HepG2 (cell line): Measurements from ENCODE around the gene CACNA1C. TPM values are rescaled to one million over a fixed set of nuclear protein-coding genes. Genes with fewer than 3 reads are reported as not detected.

Experiments
- ATAC-seq: fragments of 200-7000 bp; cut with Tn5 transposase; 3 replicates; pipeline ENCODE4 v1.9.1; 2020; ENCODE audit warnings: mild to moderate bottlenecking, moderate library complexity
- BruUV-seq: library from RNA; stranded (reverse); fragments of 400-500 nt; replicated peaks from 2 replicates; lab custom pipeline; 2021; lab: Mats Ljungman, UMichigan
- CTCF ChIA-PET: fragments of 300-600 bp; formaldehyde crosslinking; extraction: SDS; loops from one replicate; lab custom pipeline; 2021; ENCODE audit warnings: low total read pairs, inconsistent platforms, low intra/inter-chr PET ratio; lab: Yijun Ruan, JAX
- POLR2A ChIA-PET: fragments of 350-600 bp; sonication (Branson Sonifier 250); formaldehyde crosslinking; loops from one replicate; lab custom pipeline; 2020; ENCODE audit warnings: antibody characterized with exemption, inconsistent platforms; lab: Yijun Ruan, JAX
- DNase-seq: peaks from one replicate; pipeline ENCODE4 v3.0.0-alpha.2; 2015; ENCODE audit warnings: low spot score
- FAIRE-seq: peaks from 3 replicates; lab custom pipeline; 2011; peaks lifted over from hg19 to GRCh38; lab: Jason Lieb, UNC
- H2AFZ ChIP-seq: one replicate; pipeline ENCODE4 v1.6.1; 2011; ENCODE audit warnings: low read length, inconsistent platforms
- H3K27ac ChIP-seq: fragments of 300-600 bp; 3 replicates; pipeline ENCODE4 v1.8.0; 2011; ENCODE audit warnings: mixed run types, mild to moderate bottlenecking, mixed read lengths, low read length, inconsistent platforms; ENCODE audit not compliant: insufficient read depth; ENCODE audit errors: extremely low read length
- H3K27me3 ChIP-seq, 2 experiments: fragments of 200-600 bp in 1 of 2; 2 replicates in 1 of 2; 3 replicates in 1 of 2; pipeline versions ENCODE4 v1.6.0 to v1.8.0; 2011; ENCODE audit warnings: low read length in 2 of 2, mild to moderate bottlenecking in 2 of 2, moderate library complexity in 2 of 2, inconsistent platforms in 1 of 2; ENCODE audit not compliant: insufficient read depth in 2 of 2, control insufficient read depth in 1 of 2
- H3K36me3 ChIP-seq, 2 experiments: fragments of 200-600 bp in 1 of 2; replicated peaks in 1 of 2; 2 replicates in 1 of 2; 3 replicates in 1 of 2; pipeline versions ENCODE4 v1.5.1 to v1.8.0; 2011; ENCODE audit warnings: low read length in 2 of 2, inconsistent platforms in 1 of 2; ENCODE audit not compliant: insufficient read depth in 2 of 2, control insufficient read depth in 1 of 2
- H3K4me1 ChIP-seq: 2 replicates; pipeline ENCODE4 v1.5.1; 2012; ENCODE audit warnings: low read length, inconsistent platforms; ENCODE audit not compliant: insufficient read depth
- H3K4me2 ChIP-seq: 2 replicates; pipeline ENCODE4 v1.6.0; 2011; ENCODE audit warnings: low read depth, low read length, inconsistent platforms
- H3K4me3 ChIP-seq, 3 experiments: fragments of 200-600 bp in 1 of 3; sonication (generic), shearing (Covaris generic) in 1 of 3; replicated peaks in 1 of 3; 2 replicates each; pipeline ENCODE4 v1.5.1; 2011 to 2016; ENCODE audit warnings: low read length in 3 of 3, inconsistent platforms in 2 of 3, low read depth in 2 of 3, mild to moderate bottlenecking in 2 of 3, control low read depth in 1 of 3, mixed read lengths in 1 of 3; ENCODE audit not compliant: insufficient read depth in 1 of 3
- H3K79me2 ChIP-seq: one replicate; pipeline ENCODE4 v1.6.1; 2011; ENCODE audit warnings: low read length, inconsistent platforms; ENCODE audit not compliant: insufficient read depth
- H3K9ac ChIP-seq: 2 replicates; pipeline ENCODE4 v1.6.0; 2011; ENCODE audit warnings: mild to moderate bottlenecking, low read depth, low read length, inconsistent platforms; ENCODE audit not compliant: insufficient read depth
- H3K9me3 ChIP-seq: 2 replicates; pipeline ENCODE4 v1.5.1; 2012; ENCODE audit warnings: mild to moderate bottlenecking, low read length
- H4K20me1 ChIP-seq: 2 replicates; pipeline ENCODE4 v1.6.0; 2011; ENCODE audit warnings: inconsistent platforms, mild to moderate bottlenecking, low read length, moderate library complexity; ENCODE audit not compliant: insufficient read depth
- SNRNP70 ChIP-seq: fragments of 200-400 bp; formaldehyde crosslinking; IDR thresholded peaks from 2 replicates; pipeline ENCODE4 v1.6.1; 2017; ENCODE audit warnings: mild to moderate bottlenecking, low read depth, low read length, moderate library complexity
- ZFP41 ChIP-seq: sonication (generic); formaldehyde crosslinking; IDR thresholded peaks from 2 replicates; pipeline ENCODE4 v1.4.0; 2020; ENCODE audit warnings: mild to moderate bottlenecking, missing genetic modification reagents, borderline replicate concordance
- ZNF292 ChIP-seq: sonication (generic); formaldehyde crosslinking; IDR thresholded peaks from 2 replicates; pipeline ENCODE4 v1.8.1; 2022; ENCODE audit warnings: mild to moderate bottlenecking, low read depth, missing genetic modification reagents, borderline replicate concordance
- ZNF782 ChIP-seq: sonication (generic); formaldehyde crosslinking; IDR thresholded peaks from 2 replicates; pipeline ENCODE4 v1.4.0; 2020; ENCODE audit warnings: missing genetic modification reagents, mild to moderate bottlenecking, borderline replicate concordance
- ZNF841 ChIP-seq: sonication (generic); formaldehyde crosslinking; IDR thresholded peaks from 2 replicates; pipeline ENCODE4 v1.8.1; 2023; ENCODE audit warnings: missing genetic modification reagents, borderline replicate concordance
- WGBS: methylation state at CpG from one replicate; pipeline ENCODE4 v1.1.6; 2017; ENCODE audit warnings: low lambda C conversion rate; 5-methylcytosine and 5-hydroxymethylcytosine counted together
- in situ Hi-C: cut with HindIII; loops from 2 replicates; pipeline ENCODE4 v1.10.0; 2017; ENCODE audit warnings: low pct_unique_long_range_greater_than_20kb; ENCODE audit not compliant: extremely low pct_ligation_motif_present
- intact Hi-C: fragments of 100-400 bp; cut with micrococcal nuclease; formaldehyde crosslinking; loops from one replicate; pipeline ENCODE4 v1.10.0; 2022; ENCODE audit not compliant: unreplicated experiment
- polyA plus RNA-seq, 8 experiments: library from polyadenylated mRNA; depleted of rRNA in 3 of 8; stranded (reverse) in 7 of 8; unstranded in 1 of 8; fragments of >200 nt; fragmentation: Illumina TruSeq in 4 of 8; extraction: Trizol in 4 of 8; gene quantifications; 2 replicates each; pipeline versions ENCODE4 v1.2.1 to v1.2.3, GENCODE V29; 2011 to 2016; ENCODE audit warnings: low read depth in 4 of 8, missing spikeins in 1 of 8, mixed read lengths in 1 of 8; ENCODE audit not compliant: insufficient read depth in 1 of 8
- total RNA-seq, 5 experiments: library from RNA; depleted of rRNA; stranded (reverse); fragments of >200 nt; fragmentation: Illumina TruSeq; extraction: Trizol; gene quantifications; 2 replicates each; pipeline ENCODE4 v1.2.3, GENCODE V29; 2016; ENCODE audit warnings: low read depth in 1 of 5
- TF ChIP-seq, protein P1 (sequence below): sonication (generic); formaldehyde crosslinking; IDR thresholded peaks from 2 replicates; pipeline ENCODE4 v1.8.0; 2023; ENCODE audit warnings: mild to moderate bottlenecking, missing genetic modification reagents
- TF ChIP-seq, protein P2 (sequence below): sonication (generic); formaldehyde crosslinking; IDR thresholded peaks from 2 replicates; pipeline ENCODE4 v1.5.1; 2020; ENCODE audit warnings: mild to moderate bottlenecking, missing genetic modification reagents, borderline replicate concordance
- TF ChIP-seq, protein P3 (sequence below): sonication (generic); formaldehyde crosslinking; IDR thresholded peaks from 2 replicates; pipeline ENCODE4 v1.4.0; 2020; ENCODE audit warnings: missing genetic modification reagents
- TF ChIP-seq, protein P4 (sequence below): sonication (generic); formaldehyde crosslinking; IDR thresholded peaks from 2 replicates; pipeline ENCODE4 v1.4.0; 2020; ENCODE audit warnings: low read depth, mild to moderate bottlenecking, missing genetic modification reagents
- TF ChIP-seq, protein P5 (sequence below): sonication (generic); formaldehyde crosslinking; IDR thresholded peaks from 2 replicates; pipeline ENCODE4 v1.4.0; 2020; ENCODE audit warnings: missing genetic modification reagents

CACNA1C gene
- total and polyA plus RNA-seq, 2 of the 13 experiments (the other 11 are each of a cell fraction or from before 2014, with no cell fraction given), result not detected

DNA sequence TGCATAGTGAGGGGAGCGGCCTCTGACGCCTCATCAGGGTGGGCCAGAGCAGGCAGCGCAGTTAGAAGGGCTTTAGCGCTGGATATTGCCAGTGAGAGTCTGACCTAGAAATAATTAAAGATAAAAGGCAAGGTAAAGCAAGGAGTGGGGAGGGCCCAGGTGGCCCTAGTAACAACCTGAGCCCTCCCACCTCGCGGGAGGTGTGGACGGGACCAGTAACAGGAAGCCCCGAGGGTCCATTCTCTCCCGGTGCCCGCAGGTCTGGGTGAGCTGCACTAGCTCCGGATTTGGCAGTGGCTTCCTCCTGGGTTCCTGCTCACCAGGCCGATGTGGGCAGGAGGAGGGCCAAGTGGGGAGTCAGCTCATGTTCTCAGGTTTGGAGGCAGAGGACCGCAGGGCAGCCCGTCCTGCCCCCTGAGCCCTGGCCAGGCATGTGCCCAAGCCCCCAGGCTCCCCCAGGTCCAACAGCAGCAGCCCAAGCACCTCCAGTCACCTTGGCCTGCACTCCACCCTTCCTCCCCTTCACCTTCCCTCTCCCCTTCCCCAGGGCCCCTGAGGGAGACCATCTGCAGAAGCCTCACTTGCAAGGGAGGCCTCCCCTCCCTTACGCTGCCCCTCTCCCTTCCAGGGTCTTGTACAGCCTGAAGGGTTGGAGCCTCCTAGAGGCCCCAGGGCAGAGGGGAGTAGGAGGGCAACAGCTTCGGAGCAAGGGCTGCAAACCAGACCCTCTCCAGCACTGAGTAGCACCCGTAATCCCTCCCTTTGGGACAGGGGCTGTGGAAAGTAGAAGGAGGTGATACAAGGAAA is 597.7 kb downstream of the CACNA1C start:
- CTCF ChIA-PET, result no interaction called here
- TF ChIP-seq, protein P1, sequence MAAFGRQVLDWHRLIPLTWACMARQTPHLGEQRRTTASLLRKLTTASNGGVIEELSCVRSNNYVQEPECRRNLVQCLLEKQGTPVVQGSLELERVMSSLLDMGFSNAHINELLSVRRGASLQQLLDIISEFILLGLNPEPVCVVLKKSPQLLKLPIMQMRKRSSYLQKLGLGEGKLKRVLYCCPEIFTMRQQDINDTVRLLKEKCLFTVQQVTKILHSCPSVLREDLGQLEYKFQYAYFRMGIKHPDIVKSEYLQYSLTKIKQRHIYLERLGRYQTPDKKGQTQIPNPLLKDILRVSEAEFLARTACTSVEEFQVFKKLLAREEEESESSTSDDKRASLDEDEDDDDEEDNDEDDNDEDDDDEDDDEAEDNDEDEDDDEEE (CRISPR knock-in tag), result no peak
- TF ChIP-seq, protein P2, sequence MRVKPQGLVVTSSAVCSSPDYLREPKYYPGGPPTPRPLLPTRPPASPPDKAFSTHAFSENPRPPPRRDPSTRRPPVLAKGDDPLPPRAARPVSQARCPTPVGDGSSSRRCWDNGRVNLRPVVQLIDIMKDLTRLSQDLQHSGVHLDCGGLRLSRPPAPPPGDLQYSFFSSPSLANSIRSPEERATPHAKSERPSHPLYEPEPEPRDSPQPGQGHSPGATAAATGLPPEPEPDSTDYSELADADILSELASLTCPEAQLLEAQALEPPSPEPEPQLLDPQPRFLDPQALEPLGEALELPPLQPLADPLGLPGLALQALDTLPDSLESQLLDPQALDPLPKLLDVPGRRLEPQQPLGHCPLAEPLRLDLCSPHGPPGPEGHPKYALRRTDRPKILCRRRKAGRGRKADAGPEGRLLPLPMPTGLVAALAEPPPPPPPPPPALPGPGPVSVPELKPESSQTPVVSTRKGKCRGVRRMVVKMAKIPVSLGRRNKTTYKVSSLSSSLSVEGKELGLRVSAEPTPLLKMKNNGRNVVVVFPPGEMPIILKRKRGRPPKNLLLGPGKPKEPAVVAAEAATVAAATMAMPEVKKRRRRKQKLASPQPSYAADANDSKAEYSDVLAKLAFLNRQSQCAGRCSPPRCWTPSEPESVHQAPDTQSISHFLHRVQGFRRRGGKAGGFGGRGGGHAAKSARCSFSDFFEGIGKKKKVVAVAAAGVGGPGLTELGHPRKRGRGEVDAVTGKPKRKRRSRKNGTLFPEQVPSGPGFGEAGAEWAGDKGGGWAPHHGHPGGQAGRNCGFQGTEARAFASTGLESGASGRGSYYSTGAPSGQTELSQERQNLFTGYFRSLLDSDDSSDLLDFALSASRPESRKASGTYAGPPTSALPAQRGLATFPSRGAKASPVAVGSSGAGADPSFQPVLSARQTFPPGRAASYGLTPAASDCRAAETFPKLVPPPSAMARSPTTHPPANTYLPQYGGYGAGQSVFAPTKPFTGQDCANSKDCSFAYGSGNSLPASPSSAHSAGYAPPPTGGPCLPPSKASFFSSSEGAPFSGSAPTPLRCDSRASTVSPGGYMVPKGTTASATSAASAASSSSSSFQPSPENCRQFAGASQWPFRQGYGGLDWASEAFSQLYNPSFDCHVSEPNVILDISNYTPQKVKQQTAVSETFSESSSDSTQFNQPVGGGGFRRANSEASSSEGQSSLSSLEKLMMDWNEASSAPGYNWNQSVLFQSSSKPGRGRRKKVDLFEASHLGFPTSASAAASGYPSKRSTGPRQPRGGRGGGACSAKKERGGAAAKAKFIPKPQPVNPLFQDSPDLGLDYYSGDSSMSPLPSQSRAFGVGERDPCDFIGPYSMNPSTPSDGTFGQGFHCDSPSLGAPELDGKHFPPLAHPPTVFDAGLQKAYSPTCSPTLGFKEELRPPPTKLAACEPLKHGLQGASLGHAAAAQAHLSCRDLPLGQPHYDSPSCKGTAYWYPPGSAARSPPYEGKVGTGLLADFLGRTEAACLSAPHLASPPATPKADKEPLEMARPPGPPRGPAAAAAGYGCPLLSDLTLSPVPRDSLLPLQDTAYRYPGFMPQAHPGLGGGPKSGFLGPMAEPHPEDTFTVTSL, result no peak
- TF ChIP-seq ZNF841 (no peak), ZNF292 (CRISPR knock-in tag) (no peak), ZFP41 (CRISPR knock-in tag) (no peak), SNRNP70 (no peak), ZNF782 (CRISPR knock-in tag) (no peak)
- TF ChIP-seq, protein P3, sequence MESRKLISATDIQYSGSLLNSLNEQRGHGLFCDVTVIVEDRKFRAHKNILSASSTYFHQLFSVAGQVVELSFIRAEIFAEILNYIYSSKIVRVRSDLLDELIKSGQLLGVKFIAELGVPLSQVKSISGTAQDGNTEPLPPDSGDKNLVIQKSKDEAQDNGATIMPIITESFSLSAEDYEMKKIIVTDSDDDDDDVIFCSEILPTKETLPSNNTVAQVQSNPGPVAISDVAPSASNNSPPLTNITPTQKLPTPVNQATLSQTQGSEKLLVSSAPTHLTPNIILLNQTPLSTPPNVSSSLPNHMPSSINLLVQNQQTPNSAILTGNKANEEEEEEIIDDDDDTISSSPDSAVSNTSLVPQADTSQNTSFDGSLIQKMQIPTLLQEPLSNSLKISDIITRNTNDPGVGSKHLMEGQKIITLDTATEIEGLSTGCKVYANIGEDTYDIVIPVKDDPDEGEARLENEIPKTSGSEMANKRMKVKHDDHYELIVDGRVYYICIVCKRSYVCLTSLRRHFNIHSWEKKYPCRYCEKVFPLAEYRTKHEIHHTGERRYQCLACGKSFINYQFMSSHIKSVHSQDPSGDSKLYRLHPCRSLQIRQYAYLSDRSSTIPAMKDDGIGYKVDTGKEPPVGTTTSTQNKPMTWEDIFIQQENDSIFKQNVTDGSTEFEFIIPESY (CRISPR knock-in tag), result no peak
- TF ChIP-seq, protein P4, sequence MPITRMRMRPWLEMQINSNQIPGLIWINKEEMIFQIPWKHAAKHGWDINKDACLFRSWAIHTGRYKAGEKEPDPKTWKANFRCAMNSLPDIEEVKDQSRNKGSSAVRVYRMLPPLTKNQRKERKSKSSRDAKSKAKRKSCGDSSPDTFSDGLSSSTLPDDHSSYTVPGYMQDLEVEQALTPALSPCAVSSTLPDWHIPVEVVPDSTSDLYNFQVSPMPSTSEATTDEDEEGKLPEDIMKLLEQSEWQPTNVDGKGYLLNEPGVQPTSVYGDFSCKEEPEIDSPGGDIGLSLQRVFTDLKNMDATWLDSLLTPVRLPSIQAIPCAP (CRISPR knock-in tag), result no peak
- TF ChIP-seq, protein P5, sequence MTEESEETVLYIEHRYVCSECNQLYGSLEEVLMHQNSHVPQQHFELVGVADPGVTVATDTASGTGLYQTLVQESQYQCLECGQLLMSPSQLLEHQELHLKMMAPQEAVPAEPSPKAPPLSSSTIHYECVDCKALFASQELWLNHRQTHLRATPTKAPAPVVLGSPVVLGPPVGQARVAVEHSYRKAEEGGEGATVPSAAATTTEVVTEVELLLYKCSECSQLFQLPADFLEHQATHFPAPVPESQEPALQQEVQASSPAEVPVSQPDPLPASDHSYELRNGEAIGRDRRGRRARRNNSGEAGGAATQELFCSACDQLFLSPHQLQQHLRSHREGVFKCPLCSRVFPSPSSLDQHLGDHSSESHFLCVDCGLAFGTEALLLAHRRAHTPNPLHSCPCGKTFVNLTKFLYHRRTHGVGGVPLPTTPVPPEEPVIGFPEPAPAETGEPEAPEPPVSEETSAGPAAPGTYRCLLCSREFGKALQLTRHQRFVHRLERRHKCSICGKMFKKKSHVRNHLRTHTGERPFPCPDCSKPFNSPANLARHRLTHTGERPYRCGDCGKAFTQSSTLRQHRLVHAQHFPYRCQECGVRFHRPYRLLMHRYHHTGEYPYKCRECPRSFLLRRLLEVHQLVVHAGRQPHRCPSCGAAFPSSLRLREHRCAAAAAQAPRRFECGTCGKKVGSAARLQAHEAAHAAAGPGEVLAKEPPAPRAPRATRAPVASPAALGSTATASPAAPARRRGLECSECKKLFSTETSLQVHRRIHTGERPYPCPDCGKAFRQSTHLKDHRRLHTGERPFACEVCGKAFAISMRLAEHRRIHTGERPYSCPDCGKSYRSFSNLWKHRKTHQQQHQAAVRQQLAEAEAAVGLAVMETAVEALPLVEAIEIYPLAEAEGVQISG (CRISPR knock-in tag), result no peak
- TF ChIP-seq, all 625 proteins: peak for 0
- intact Hi-C loops, result no loop called here
- H2AFZ ChIP-seq, result no peak overlapping the region
- no TSS peak for BruUV-seq
- POLR2A ChIA-PET, result no interaction called here
- no peak overlapping the region for H3K9ac ChIP-seq
- no peaks in the 10 kb centered on the region for H3K9me3 ChIP-seq
- H3K4me1 ChIP-seq, result no peaks in the 10 kb centered on the region
- ATAC-seq, result no peak
- DNase-seq, result no peak
- in situ Hi-C loops, result no loop called here
- no peak overlapping the region for H3K4me3 ChIP-seq
- H3K79me2 ChIP-seq, result no peaks in the 10 kb centered on the region
- H3K27me3 ChIP-seq, result peaks cover 13 to 74% of the 10 kb centered on the region in 2 experiments
- WGBS, result 15% methylated on average over 8 of the region's 17 CpGs
- no peak for FAIRE-seq
- no peak overlapping the region for H3K27ac ChIP-seq
- H4K20me1 ChIP-seq, result no peaks in the 10 kb centered on the region
- no peak overlapping the region for H3K4me2 ChIP-seq
- no peaks in the 10 kb centered on the region for H3K36me3 ChIP-seq
